HPDE6-E6E7 (cell line): ENCODE measurements around the gene NABP1.
"Not testable (repeated sequence)": the region's sequence is repeated elsewhere in the genome, so short reads cannot be mapped to it uniquely, and the experiment has no call there.

Source experiments
- DNase-seq: peaks from one replicate; pipeline ENCODE4 v3.0.0; 2011; ENCODE audit warnings: missing footprints; ENCODE audit errors: extremely low spot score

Gene NABP1

GRCh38 chr2:191677646-191678436, at the start of gene NABP1:
Gene NABP1 (plus strand): TSS chr2:191678136. CDS start chr2:191678615, 479 bp downstream.
- DNase-seq = peak; percentile 82

GRCh38 chr2:191629001-191629453, 48.9 kb upstream of the NABP1 start:
- no peak for DNase-seq

GRCh38 chr2:191629976-191630712, 47.8 kb upstream of the NABP1 start:
- no peak for DNase-seq

GRCh38 chr2:191631754-191632153, 46.2 kb upstream of the NABP1 start:
- no peak for DNase-seq

GRCh38 chr2:191632426-191632825, 45.5 kb upstream of the NABP1 start:
- no peak for DNase-seq

- no peak for DNase-seq
These were observed 43.1 kb upstream of the NABP1 start for GRCh38 chr2:191634791-191635190.

- DNase-seq = no peak
These were observed 42.4 kb upstream of the NABP1 start for GRCh38 chr2:191635333-191636234.

- DNase-seq = no peak
These were observed 41.7 kb upstream of the NABP1 start for GRCh38 chr2:191636235-191636543.

GRCh38 chr2:191636586-191636985, 41.4 kb upstream of the NABP1 start:
- no peak for DNase-seq

- peak; percentile 65 for DNase-seq
These were observed 40.5 kb upstream of the NABP1 start for GRCh38 chr2:191637182-191638078.

GRCh38 chr2:191638079-191638801, 39.7 kb upstream of the NABP1 start:
- DNase-seq = no peak

GRCh38 chr2:191638802-191639172, 39.1 kb upstream of the NABP1 start:
- DNase-seq = no peak

GRCh38 chr2:191641609-191642008, 36.3 kb upstream of the NABP1 start:
- DNase-seq = no peak

- no peak for DNase-seq
These were observed 35.4 kb upstream of the NABP1 start for GRCh38 chr2:191642541-191642940.

GRCh38 chr2:191643429-191643828, 34.5 kb upstream of the NABP1 start:
- DNase-seq = no peak

GRCh38 chr2:191644613-191645012, 33.3 kb upstream of the NABP1 start:
- DNase-seq = not testable (repeated sequence)

GRCh38 chr2:191645032-191645431, 32.9 kb upstream of the NABP1 start:
- DNase-seq = no peak

- DNase-seq = no peak
These were observed 32.3 kb upstream of the NABP1 start for GRCh38 chr2:191645434-191646162.

- peak; percentile 60 for DNase-seq
These were observed 31.6 kb upstream of the NABP1 start for GRCh38 chr2:191646163-191646902.
